GM23338 (cell line): Measurements from ENCODE around the gene ABCF3.

Source experiments
- CREB1 ChIP-seq: fragments of 250-450 bp; sonication (Bioruptor Pico); IDR thresholded peaks from 2 replicates; pipeline ENCODE4 v1.5.0; 2020; ENCODE audit warnings: low read depth, mild to moderate bottlenecking, moderate library complexity
- CTCF ChIP-seq, 2 experiments: fragments of 200-600 bp in 1 of 2; sonication (generic) in 1 of 2; conservative IDR thresholded peaks; 2 replicates each; pipeline versions ENCODE4 v1.5.1 to v1.6.1; 2016 to 2017; ENCODE audit warnings: antibody characterized with exemption in 2 of 2, low read depth in 2 of 2, mild to moderate bottlenecking in 2 of 2, moderate library complexity in 1 of 2
- EZH2 ChIP-seq: fragments of 200-600 bp; sonication (generic); IDR thresholded peaks from one replicate; pipeline ENCODE4 v1.8.0; 2017; ENCODE audit warnings: antibody characterized with exemption, mild to moderate bottlenecking, low read depth; ENCODE audit not compliant: unreplicated experiment
- EZH2phosphoT487 ChIP-seq: fragments of 200-600 bp; sonication (generic); IDR thresholded peaks from one replicate; pipeline ENCODE4 v1.8.1; 2018; ENCODE audit warnings: antibody characterized with exemption; ENCODE audit not compliant: unreplicated experiment
- POLR2AphosphoS5 ChIP-seq: IDR thresholded peaks from 2 replicates; pipeline ENCODE4 v1.6.1; 2016; ENCODE audit warnings: antibody characterized with exemption, low read depth
- REST ChIP-seq: IDR thresholded peaks from one replicate; pipeline ENCODE4 v1.6.1; 2018; ENCODE audit warnings: antibody characterized with exemption; ENCODE audit not compliant: unreplicated experiment

- no peak for TF ChIP-seq CTCF (conservative IDR thresholded peaks at IDR 0.05; ENCODE audit: low read depth in 2 of 2)
- TF ChIP-seq EZH2phosphoT487 = no peak
- no peak for TF ChIP-seq REST
- TF ChIP-seq EZH2 = no peak
- no peak for TF ChIP-seq CREB1
- no peak for TF ChIP-seq POLR2AphosphoS5
Measured at GRCh38 chr3:184140436-184140835, 45.6 kb upstream of the ABCF3 start.
